Measurements from ENCODE around the gene TGM6. TPM values are rescaled to one million over a fixed set of nuclear protein-coding genes. Genes with fewer than 3 reads are reported as not detected.

The TGM6 gene
- total RNA-seq, 5 donors from 2014 or later (not counting 1 experiment from before 2014, with no cell fraction given): not detected

DNA sequence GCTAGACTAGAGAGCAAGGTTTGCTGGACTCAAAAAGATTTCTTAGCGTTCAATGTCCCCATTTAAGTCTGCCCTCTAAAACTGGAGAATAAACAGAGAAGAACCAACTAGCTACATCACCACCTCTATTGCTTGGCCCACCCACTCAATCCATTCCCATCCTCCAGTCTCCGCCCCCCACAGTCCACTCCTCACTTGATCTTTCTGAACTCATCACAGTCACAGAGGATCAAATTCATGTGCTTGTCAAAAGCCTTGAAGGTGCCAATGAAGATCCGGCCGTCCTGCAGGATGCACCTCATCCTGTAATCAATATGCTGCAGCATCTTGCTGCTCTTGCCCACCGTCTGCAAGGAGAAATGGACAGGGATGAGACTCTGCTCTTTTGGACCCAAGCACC lies 86.7 kb downstream of the TGM6 start:
- Histone ChIP-seq H3K4me3 (ENCODE audit: control insufficient read depth in 1 of 2, extremely low read depth in 1 of 2, low read length in 1 of 2) (no peak overlapping the region), H3K27ac (ENCODE audit: low read length) (no peak overlapping the region), H3K27me3 (replicated peaks in 1 of 2; ENCODE audit: control insufficient read depth in 2 of 2, extremely low read depth in 1 of 2, insufficient read depth in 2 of 2, low read length in 1 of 2) (no peaks in the 10 kb centered on the region), H3K9me3 (no peaks in the 10 kb centered on the region), H3K36me3 (ENCODE audit: control insufficient read depth in 2 of 2, extremely low read depth in 1 of 2, insufficient read depth in 1 of 2, low read length in 1 of 2) (peaks cover 20 to 58% of the 10 kb centered on the region in 2 donors), H3K4me1 (ENCODE audit: control insufficient read depth in 1 of 2, extremely low read depth in 1 of 2, insufficient read depth in 2 of 2, low read length in 2 of 2) (peaks cover 8 to 20% of the 10 kb centered on the region in 2 experiments)
- ChIA-PET CTCF (interaction anchor here in 1 of 2 donors (1.4 kb wide), 1 partner anchor 11 kb away, joined by 6 read pairs; no protein-coding TSS in a partner anchor), POLR2A (interaction anchor here in 1 of 2 donors (0.6 kb wide), 1 partner anchor 184 kb away, joined by 5 read pairs; no protein-coding TSS in a partner anchor)
- Mint-ChIP-seq H3K36me3 (peaks cover 51% of the 10 kb centered on the region), H3K27ac (no peak overlapping the region), H3K4me3 (no peak overlapping the region), H3K9me3 (no peaks in the 10 kb centered on the region), H3K4me1 (peaks cover 44 to 46% (median 45%) of the 10 kb centered on the region in 3 donors), H3K27me3 (no peaks in the 10 kb centered on the region)
- no peak for DNase-seq
- no peak for ATAC-seq (replicated peaks in 1 of 4)
- WGBS (ENCODE audit: insufficient coverage): 76% methylated on average over 5 of the region's 5 CpGs

DNA sequence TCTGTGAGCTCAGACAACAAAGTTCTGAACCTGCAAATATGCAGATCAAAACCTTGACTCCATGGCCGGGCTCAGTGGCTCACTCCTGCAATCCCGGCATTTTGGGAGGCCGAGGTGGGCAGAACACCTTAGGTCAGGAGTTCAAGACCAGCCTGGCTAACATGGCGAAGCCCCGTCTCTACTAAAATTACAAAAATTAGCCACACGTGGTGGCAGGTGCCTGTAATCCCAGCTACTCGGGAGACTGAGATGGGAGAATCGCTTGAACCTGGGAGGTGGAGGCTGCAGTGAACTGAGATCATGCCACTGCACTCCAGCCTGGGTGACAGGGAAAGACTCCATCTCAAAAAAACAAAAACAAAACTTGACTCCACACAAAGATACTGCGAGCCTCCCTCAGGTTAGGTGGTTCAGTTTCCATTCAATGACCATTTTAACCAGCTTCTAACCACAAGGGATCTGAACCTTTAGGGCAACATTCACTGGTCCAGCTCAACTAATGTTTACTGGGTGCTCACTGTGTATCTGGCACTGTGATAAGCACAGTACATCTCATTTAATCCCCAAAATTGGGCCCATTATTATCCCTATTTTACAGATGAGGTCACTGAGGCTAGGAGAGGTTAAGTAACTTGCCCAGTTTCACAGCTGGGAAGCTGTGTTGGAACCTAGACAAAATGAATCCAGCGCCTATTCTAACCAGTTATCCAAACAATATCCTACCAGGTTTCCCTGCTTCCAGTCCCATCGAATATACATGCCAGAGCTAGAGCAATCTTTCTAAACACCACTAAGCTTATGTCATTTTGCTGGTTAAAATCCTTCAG lies 88.1 kb downstream of the TGM6 start:
- no peaks in the 10 kb centered on the region for H3K9me3 Mint-ChIP-seq
- no peak for DNase-seq
- ChIA-PET CTCF (interaction anchor here in 1 of 2 donors (1.1 to 2.2 kb wide), 2 partner anchors 51 to 53 kb away, joined by 3 to 14 read pairs; no protein-coding TSS in a partner anchor), POLR2A (interaction anchor here (0.6 to 1.1 kb wide), 2 partner anchors 23 to 229 kb away, joined by 3 to 4 read pairs; no protein-coding TSS in a partner anchor)
- no peak overlapping the region for H3K4me3 ChIP-seq (ENCODE audit: control insufficient read depth in 1 of 2, extremely low read depth in 1 of 2, low read length in 1 of 2)
- H3K27ac Mint-ChIP-seq: peak overlapping the region; percentile 59 to 79
- H3K27me3 Mint-ChIP-seq: no peaks in the 10 kb centered on the region
- H3K4me1 ChIP-seq (ENCODE audit: control insufficient read depth in 1 of 2, extremely low read depth in 1 of 2, insufficient read depth in 2 of 2, low read length in 2 of 2): peaks cover 8 to 20% of the 10 kb centered on the region in 2 experiments
- H3K4me1 Mint-ChIP-seq: peaks cover 44 to 46% (median 45%) of the 10 kb centered on the region in 3 donors
- peaks cover 39% of the 10 kb centered on the region for H3K36me3 Mint-ChIP-seq
- peak overlapping the region; percentile 67 to 100 (median 95) for H3K4me3 Mint-ChIP-seq
- no peaks in the 10 kb centered on the region for H3K27me3 ChIP-seq (replicated peaks in 1 of 2; ENCODE audit: control insufficient read depth in 2 of 2, extremely low read depth in 1 of 2, insufficient read depth in 2 of 2, low read length in 1 of 2)
- no peaks in the 10 kb centered on the region for H3K9me3 ChIP-seq
- ATAC-seq (replicated peaks in 1 of 4): no peak
- H3K27ac ChIP-seq (ENCODE audit: low read length): peak overlapping the region; percentile 98
- H3K36me3 ChIP-seq (ENCODE audit: control insufficient read depth in 2 of 2, extremely low read depth in 1 of 2, insufficient read depth in 1 of 2, low read length in 1 of 2): peaks cover 9 to 44% of the 10 kb centered on the region in 2 donors
- 64% methylated on average over 7 of the region's 11 CpGs for WGBS (ENCODE audit: insufficient coverage)

DNA sequence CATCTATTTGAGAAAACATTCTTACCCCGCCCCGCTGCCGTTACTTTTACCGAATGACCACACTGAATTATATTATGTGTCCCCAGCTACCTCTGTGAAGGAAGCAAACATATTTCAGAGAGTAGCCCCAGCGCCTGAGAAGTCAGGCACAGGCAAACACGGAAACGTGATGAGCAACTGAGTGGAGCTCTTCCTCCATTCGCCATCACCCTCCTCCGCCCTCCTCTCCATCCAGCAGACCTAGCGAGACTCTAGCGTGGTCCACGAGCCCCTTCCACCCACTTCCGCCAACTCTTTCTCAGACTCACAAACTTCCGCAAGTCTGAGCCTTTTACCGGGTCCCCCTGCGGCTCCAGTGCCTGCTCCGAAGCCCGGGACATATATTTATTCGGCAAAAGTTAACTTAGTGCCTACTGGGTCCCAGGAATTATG lies 89.3 kb downstream of the TGM6 start:
- peaks cover 7 to 32% of the 10 kb centered on the region in 2 donors for H3K36me3 ChIP-seq (ENCODE audit: control insufficient read depth in 2 of 2, extremely low read depth in 1 of 2, insufficient read depth in 1 of 2, low read length in 1 of 2)
- CTCF ChIA-PET: interaction anchor here (0.5 to 2.2 kb wide), 7 partner anchors 13 to 1003 kb away, joined by 3 to 14 read pairs (median 6); partner anchors contain the start of gene NSFL1C (in 1 of the 2)
- H3K4me3 ChIP-seq (ENCODE audit: control insufficient read depth in 1 of 2, extremely low read depth in 1 of 2, low read length in 1 of 2): peak overlapping the region; percentile 94 to 99
- POLR2A ChIA-PET: interaction anchor here (0.5 to 1.1 kb wide), 7 partner anchors 9 to 1298 kb away, joined by 3 to 6 read pairs (median 3); partner anchors contain the start of genes ADISSP (in 1 of the 2), NOP56 (in 1 of the 2) and ZNF343 (in 1 of the 2)
- Mint-ChIP-seq H3K4me1 (peaks cover 44 to 46% (median 45%) of the 10 kb centered on the region in 3 donors), H3K27ac (peak overlapping the region; percentile 98 to 99), H3K4me3 (peak overlapping the region; percentile 95 to 100 (median 97)), H3K9me3 (no peaks in the 10 kb centered on the region), H3K36me3 (peaks cover 30% of the 10 kb centered on the region), H3K27me3 (no peaks in the 10 kb centered on the region)
- under 1% methylated on average over 19 of the region's 19 CpGs for WGBS (ENCODE audit: insufficient coverage)
- ATAC-seq (replicated peaks in 1 of 4): peak; percentile 55 to 65 (median 62)
- no peaks in the 10 kb centered on the region for H3K27me3 ChIP-seq (replicated peaks in 1 of 2; ENCODE audit: control insufficient read depth in 2 of 2, extremely low read depth in 1 of 2, insufficient read depth in 2 of 2, low read length in 1 of 2)
- peak; percentile 34 to 75 (median 58) for DNase-seq
- no peaks in the 10 kb centered on the region for H3K9me3 ChIP-seq
- peak overlapping the region; percentile 98 for H3K27ac ChIP-seq (ENCODE audit: low read length)
- H3K4me1 ChIP-seq (ENCODE audit: control insufficient read depth in 1 of 2, extremely low read depth in 1 of 2, insufficient read depth in 2 of 2, low read length in 2 of 2): peaks cover 8 to 20% of the 10 kb centered on the region in 2 experiments

DNA sequence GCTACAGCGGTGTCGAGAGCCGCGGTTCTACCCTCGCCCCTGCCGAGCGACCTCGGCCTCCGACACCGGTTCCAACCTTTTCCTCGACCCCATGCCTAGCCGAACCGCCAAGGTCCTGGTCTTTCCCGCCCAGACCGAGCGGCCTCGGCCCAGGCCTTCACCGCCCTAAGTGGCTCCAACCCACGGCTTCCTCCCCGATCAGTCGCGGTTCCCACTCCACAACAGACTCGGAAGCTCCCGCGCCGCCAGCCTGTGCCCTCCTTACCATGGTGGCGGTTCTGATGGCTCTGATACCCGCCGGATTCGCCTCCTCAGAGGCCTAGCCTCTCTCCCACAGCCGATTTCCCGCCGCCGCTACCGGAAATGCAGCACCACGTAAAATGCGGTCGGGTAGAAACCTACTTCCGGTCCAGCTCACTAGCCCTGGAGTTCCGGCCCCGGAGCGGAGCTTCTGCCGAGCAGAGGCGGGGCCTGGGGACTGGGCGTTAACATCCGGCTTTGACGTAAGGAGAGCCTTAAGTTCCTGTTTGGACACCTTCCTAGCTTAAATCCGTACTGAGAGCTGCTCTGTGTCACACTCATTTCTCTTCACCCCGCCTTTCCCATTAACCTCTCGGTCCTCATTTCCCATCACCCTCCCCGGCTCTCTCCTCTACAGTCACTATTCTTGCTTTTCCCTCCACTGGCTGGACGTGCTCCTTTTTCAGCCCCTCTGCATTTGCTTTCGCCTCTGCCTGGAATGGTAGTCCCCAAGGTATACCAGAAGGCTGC lies 89.9 kb downstream of the TGM6 start, which contains the start of gene SNRPB:
Gene SNRPB (minus strand): TSS at position 367 of the 771 bp plus-strand sequence. CDS start 99 bp downstream, at position 268.
- Mint-ChIP-seq H3K27me3 (no peaks in the 10 kb centered on the region), H3K9me3 (no peaks in the 10 kb centered on the region), H3K27ac (peak within 1 kb of the TSS; percentile 98 to 99), H3K36me3 (peaks cover 25% of the 10 kb centered on the region), H3K4me1 (peaks cover 44 to 46% (median 45%) of the 10 kb centered on the region in 3 donors), H3K4me3 (peak within 1 kb of the TSS; percentile 95 to 100 (median 97))
- Histone ChIP-seq H3K27me3 (replicated peaks in 1 of 2; ENCODE audit: control insufficient read depth in 2 of 2, extremely low read depth in 1 of 2, insufficient read depth in 2 of 2, low read length in 1 of 2) (no peaks in the 10 kb centered on the region), H3K4me3 (ENCODE audit: control insufficient read depth in 1 of 2, extremely low read depth in 1 of 2, low read length in 1 of 2) (peak within 1 kb of the TSS; percentile 94 to 99), H3K27ac (ENCODE audit: low read length) (peak within 1 kb of the TSS; percentile 98), H3K9me3 (no peaks in the 10 kb centered on the region), H3K36me3 (ENCODE audit: control insufficient read depth in 2 of 2, extremely low read depth in 1 of 2, insufficient read depth in 1 of 2, low read length in 1 of 2) (peaks cover 7 to 26% of the 10 kb centered on the region in 2 donors), H3K4me1 (ENCODE audit: control insufficient read depth in 1 of 2, extremely low read depth in 1 of 2, insufficient read depth in 2 of 2, low read length in 2 of 2) (peaks cover 8 to 20% of the 10 kb centered on the region in 2 experiments)
- ATAC-seq (replicated peaks in 1 of 4) (peak; percentile 91 to 94 (median 92)), DNase-seq (peak; percentile 92 to 99 (median 96))
- CTCF ChIA-PET: interaction anchor here (0.5 to 2.2 kb wide), 7 partner anchors 14 to 1003 kb away, joined by 3 to 14 read pairs (median 6); partner anchors contain the start of gene NSFL1C (in 1 of the 2)
- POLR2A ChIA-PET: interaction anchor here (0.6 to 1.1 kb wide), 10 partner anchors 10 to 1297 kb away, joined by 3 to 4 read pairs (median 3); partner anchors contain the start of genes ADISSP (in 1 of the 2) and ZNF343 (in 1 of the 2)
- WGBS (ENCODE audit: insufficient coverage): 2% methylated on average over 53 of the region's 53 CpGs

DNA sequence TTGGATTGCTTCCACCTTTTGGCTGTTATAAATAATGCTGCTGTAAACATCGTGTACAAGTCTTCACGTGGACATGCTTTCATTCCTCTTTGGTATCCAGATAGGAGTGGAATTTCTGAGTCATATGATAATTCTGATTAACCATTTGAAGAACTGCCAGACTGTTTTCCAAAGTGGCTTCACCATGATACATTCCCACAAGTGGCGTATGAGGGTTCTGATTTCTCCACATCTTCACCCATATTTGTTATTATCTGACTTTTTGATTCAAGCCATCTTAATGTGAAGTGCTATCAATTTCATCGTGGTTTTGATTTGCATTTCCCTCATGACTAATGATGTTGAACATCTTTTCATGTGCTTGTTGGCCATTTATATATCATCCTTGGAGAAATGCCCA lies 92.8 kb downstream of the TGM6 start:
- Histone ChIP-seq H3K4me3 (ENCODE audit: control insufficient read depth in 1 of 2, extremely low read depth in 1 of 2, low read length in 1 of 2) (no peak overlapping the region), H3K36me3 (ENCODE audit: control insufficient read depth in 2 of 2, extremely low read depth in 1 of 2, insufficient read depth in 1 of 2, low read length in 1 of 2) (peaks cover 0 to 3% of the 10 kb centered on the region in 2 donors), H3K27ac (ENCODE audit: low read length) (no peak overlapping the region), H3K4me1 (ENCODE audit: control insufficient read depth in 1 of 2, extremely low read depth in 1 of 2, insufficient read depth in 2 of 2, low read length in 2 of 2) (peaks cover 6 to 18% of the 10 kb centered on the region in 2 experiments), H3K9me3 (no peaks in the 10 kb centered on the region), H3K27me3 (replicated peaks in 1 of 2; ENCODE audit: control insufficient read depth in 2 of 2, extremely low read depth in 1 of 2, insufficient read depth in 2 of 2, low read length in 1 of 2) (no peaks in the 10 kb centered on the region)
- no peak for ATAC-seq (replicated peaks in 1 of 4)
- Mint-ChIP-seq H3K9me3 (no peaks in the 10 kb centered on the region), H3K4me3 (no peak overlapping the region), H3K36me3 (peaks cover 6% of the 10 kb centered on the region), H3K4me1 (peaks cover 22 to 31% (median 30%) of the 10 kb centered on the region in 3 donors), H3K27ac (no peak overlapping the region), H3K27me3 (no peaks in the 10 kb centered on the region)
- DNase-seq: no peak
- ChIA-PET CTCF (interaction anchor here in 1 of 2 donors (0.6 kb wide), 1 partner anchor 1337 kb away, joined by 3 read pairs; no protein-coding TSS in a partner anchor), POLR2A (no interaction called here)
- WGBS (ENCODE audit: insufficient coverage): no CpG with 5 or more reads among the region's 4 CpGs
